ENCODE measurements around the gene DPF3. TPM values are rescaled to one million over a fixed set of nuclear protein-coding genes. Genes with fewer than 3 reads are reported as not detected.

Gene DPF3
- total RNA-seq, 1 experiment from 2014 or later, result 1.9 TPM

GRCh38 chr14:72704502-72704901 lies 189.4 kb downstream of the DPF3 start:
- ChIA-PET POLR2A (interaction anchor here (0.6 to 0.7 kb wide), 2 partner anchors 41 to 190 kb away, joined by 3 read pairs; no protein-coding TSS in a partner anchor), CTCF (interaction anchor here (0.8 to 0.9 kb wide), 2 partner anchors 74 to 191 kb away, joined by 3 to 4 read pairs; no protein-coding TSS in a partner anchor)
- intact Hi-C loops (cut with micrococcal nuclease), result no loop called here
- H3K9me3 Mint-ChIP-seq (ENCODE audit: unreplicated experiment), result no peaks in the 10 kb centered on the region
- H3K4me3 Mint-ChIP-seq (ENCODE audit: unreplicated experiment), result no peak overlapping the region
- DNase-seq (ENCODE audit: unreplicated experiment), result no peak
- BruUV-seq (replicated peaks), result no TSS peak
- H3K27ac Mint-ChIP-seq (ENCODE audit: low read depth, unreplicated experiment), result no peak overlapping the region
- H3K36me3 Mint-ChIP-seq (ENCODE audit: insufficient read depth, unreplicated experiment), result no peaks in the 10 kb centered on the region
- H3K27me3 Mint-ChIP-seq (ENCODE audit: insufficient read depth, unreplicated experiment), result no peaks in the 10 kb centered on the region
- TF ChIP-seq, protein P1, sequence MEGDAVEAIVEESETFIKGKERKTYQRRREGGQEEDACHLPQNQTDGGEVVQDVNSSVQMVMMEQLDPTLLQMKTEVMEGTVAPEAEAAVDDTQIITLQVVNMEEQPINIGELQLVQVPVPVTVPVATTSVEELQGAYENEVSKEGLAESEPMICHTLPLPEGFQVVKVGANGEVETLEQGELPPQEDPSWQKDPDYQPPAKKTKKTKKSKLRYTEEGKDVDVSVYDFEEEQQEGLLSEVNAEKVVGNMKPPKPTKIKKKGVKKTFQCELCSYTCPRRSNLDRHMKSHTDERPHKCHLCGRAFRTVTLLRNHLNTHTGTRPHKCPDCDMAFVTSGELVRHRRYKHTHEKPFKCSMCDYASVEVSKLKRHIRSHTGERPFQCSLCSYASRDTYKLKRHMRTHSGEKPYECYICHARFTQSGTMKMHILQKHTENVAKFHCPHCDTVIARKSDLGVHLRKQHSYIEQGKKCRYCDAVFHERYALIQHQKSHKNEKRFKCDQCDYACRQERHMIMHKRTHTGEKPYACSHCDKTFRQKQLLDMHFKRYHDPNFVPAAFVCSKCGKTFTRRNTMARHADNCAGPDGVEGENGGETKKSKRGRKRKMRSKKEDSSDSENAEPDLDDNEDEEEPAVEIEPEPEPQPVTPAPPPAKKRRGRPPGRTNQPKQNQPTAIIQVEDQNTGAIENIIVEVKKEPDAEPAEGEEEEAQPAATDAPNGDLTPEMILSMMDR (IDR thresholded peaks at IDR 0.05; ENCODE audit: unreplicated experiment), result no peak
- H3K4me1 Mint-ChIP-seq (ENCODE audit: insufficient read depth, unreplicated experiment), result peaks cover 12% of the 10 kb centered on the region

GRCh38 chr14:72701605-72702004 lies 192.3 kb downstream of the DPF3 start:
- CTCF ChIA-PET, result interaction anchor here (1.2 kb wide), 1 partner anchor 188 kb away, joined by 4 read pairs; no protein-coding TSS in a partner anchor
- no peak for DNase-seq (ENCODE audit: unreplicated experiment)
- H3K36me3 Mint-ChIP-seq (ENCODE audit: insufficient read depth, unreplicated experiment), result no peaks in the 10 kb centered on the region
- H3K9me3 Mint-ChIP-seq (ENCODE audit: unreplicated experiment), result no peaks in the 10 kb centered on the region
- POLR2A ChIA-PET, result no interaction called here
- TF ChIP-seq, protein P1 (IDR thresholded peaks at IDR 0.05; ENCODE audit: unreplicated experiment), result no peak
- intact Hi-C loops (cut with micrococcal nuclease), result no loop called here
- peaks cover 13% of the 10 kb centered on the region for H3K4me1 Mint-ChIP-seq (ENCODE audit: insufficient read depth, unreplicated experiment)
- no peak overlapping the region for H3K4me3 Mint-ChIP-seq (ENCODE audit: unreplicated experiment)
- H3K27me3 Mint-ChIP-seq (ENCODE audit: insufficient read depth, unreplicated experiment), result no peaks in the 10 kb centered on the region
- BruUV-seq (replicated peaks), result no TSS peak
- no peak overlapping the region for H3K27ac Mint-ChIP-seq (ENCODE audit: low read depth, unreplicated experiment)

- Mint-ChIP-seq H3K4me1 (ENCODE audit: insufficient read depth, unreplicated experiment) (peaks cover 13% of the 10 kb centered on the region), H3K4me3 (ENCODE audit: unreplicated experiment) (no peak overlapping the region), H3K27me3 (ENCODE audit: insufficient read depth, unreplicated experiment) (no peaks in the 10 kb centered on the region), H3K9me3 (ENCODE audit: unreplicated experiment) (no peaks in the 10 kb centered on the region), H3K36me3 (ENCODE audit: insufficient read depth, unreplicated experiment) (no peaks in the 10 kb centered on the region), H3K27ac (ENCODE audit: low read depth, unreplicated experiment) (no peak overlapping the region)
- no TSS peak for BruUV-seq (replicated peaks)
- TF ChIP-seq, protein P1 (IDR thresholded peaks at IDR 0.05; ENCODE audit: unreplicated experiment), result no peak
- CTCF ChIA-PET, result interaction anchor here (1.2 kb wide), 1 partner anchor 187 kb away, joined by 4 read pairs; no protein-coding TSS in a partner anchor
- intact Hi-C loops (cut with micrococcal nuclease), result no loop called here
- POLR2A ChIA-PET, result no interaction called here
- DNase-seq (ENCODE audit: unreplicated experiment), result no peak
These were observed 192.7 kb downstream of the DPF3 start for GRCh38 chr14:72701237-72701565.

- CTCF ChIA-PET, result interaction anchor here (1.2 kb wide), 1 partner anchor 187 kb away, joined by 4 read pairs; no protein-coding TSS in a partner anchor
- POLR2A ChIA-PET, result no interaction called here
- no peak for DNase-seq (ENCODE audit: unreplicated experiment)
- H3K4me1 Mint-ChIP-seq (ENCODE audit: insufficient read depth, unreplicated experiment), result peaks cover 13% of the 10 kb centered on the region
- intact Hi-C loops (cut with micrococcal nuclease), result no loop called here
- H3K4me3 Mint-ChIP-seq (ENCODE audit: unreplicated experiment), result no peak overlapping the region
- TSS peak; percentile 93 for BruUV-seq (replicated peaks)
- H3K27me3 Mint-ChIP-seq (ENCODE audit: insufficient read depth, unreplicated experiment), result no peaks in the 10 kb centered on the region
- H3K9me3 Mint-ChIP-seq (ENCODE audit: unreplicated experiment), result no peaks in the 10 kb centered on the region
- H3K27ac Mint-ChIP-seq (ENCODE audit: low read depth, unreplicated experiment), result no peak overlapping the region
- TF ChIP-seq, protein P1 (IDR thresholded peaks at IDR 0.05; ENCODE audit: unreplicated experiment), result no peak
- H3K36me3 Mint-ChIP-seq (ENCODE audit: insufficient read depth, unreplicated experiment), result no peaks in the 10 kb centered on the region
These were observed 193.3 kb downstream of the DPF3 start for GRCh38 chr14:72700338-72701236.
